Measurements from ENCODE around the gene SEMA6D. TPM values are rescaled to one million over a fixed set of nuclear protein-coding genes. Genes with fewer than 3 reads are reported as not detected.
A peak's percentile ranks its signal among the peaks of the same experiment; 100 is the strongest.

The SEMA6D gene
- total RNA-seq, 3 donors from 2014 or later, result not detected

DNA sequence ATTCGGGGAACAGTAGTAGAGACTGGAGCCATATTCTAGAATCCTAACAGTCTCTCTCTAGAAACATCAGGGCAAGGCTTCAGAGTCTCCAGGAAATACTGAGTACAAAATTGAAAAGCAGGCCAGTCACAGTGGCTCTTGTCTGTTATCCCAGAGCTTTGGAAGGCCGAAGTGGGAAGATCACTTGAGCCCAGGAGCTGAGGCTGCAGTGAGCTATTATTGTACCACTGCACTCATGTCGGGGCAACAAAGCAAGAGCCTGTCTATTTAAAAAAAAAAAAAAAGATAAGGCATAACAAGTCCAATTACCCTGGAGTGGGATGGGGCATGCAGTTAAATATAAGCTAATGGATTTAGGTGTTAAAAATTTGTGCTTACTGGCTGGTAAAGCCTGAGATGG, 79.0 kb downstream of the SEMA6D start:
- no peak for ATAC-seq
- Mint-ChIP-seq H3K4me1 (ENCODE audit: low read depth) (no peaks in the 10 kb centered on the region), H3K36me3 (ENCODE audit: insufficient read depth) (no peaks in the 10 kb centered on the region), H3K27me3 (ENCODE audit: low read depth) (peaks cover 2% of the 10 kb centered on the region), H3K4me3 (no peak overlapping the region), H3K9me3 (peaks cover 4% of the 10 kb centered on the region)
- no peak for DNase-seq

DNA sequence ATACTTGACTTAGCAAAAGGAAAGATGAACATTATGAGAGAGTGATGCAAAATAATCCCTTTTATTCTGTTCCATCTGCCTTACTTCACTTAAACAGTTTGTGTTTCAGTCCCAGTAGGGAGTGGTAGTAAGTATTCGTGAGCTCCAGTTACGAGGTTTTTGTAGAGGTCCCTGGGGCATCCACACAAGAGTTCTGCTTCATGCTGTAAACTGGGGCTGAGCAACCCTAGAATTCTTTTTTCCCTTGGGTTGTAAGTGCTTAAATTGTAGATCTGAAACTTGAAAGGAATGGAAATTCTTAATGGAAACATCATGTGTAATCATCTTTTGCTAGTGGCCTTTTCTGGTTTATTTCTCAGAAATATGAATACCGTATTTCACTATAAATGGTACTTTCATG, 79.5 kb downstream of the SEMA6D start:
- no peak overlapping the region for H3K4me3 Mint-ChIP-seq
- H3K36me3 Mint-ChIP-seq (ENCODE audit: insufficient read depth), result no peaks in the 10 kb centered on the region
- H3K4me1 Mint-ChIP-seq (ENCODE audit: low read depth), result no peaks in the 10 kb centered on the region
- ATAC-seq (no peak), DNase-seq (no peak)
- H3K9me3 Mint-ChIP-seq, result peaks cover 4% of the 10 kb centered on the region
- peaks cover 2% of the 10 kb centered on the region for H3K27me3 Mint-ChIP-seq (ENCODE audit: low read depth)

GRCh38 chr15:47801522-47801921, 84.2 kb downstream of the SEMA6D start:
- Mint-ChIP-seq H3K36me3 (ENCODE audit: insufficient read depth) (no peaks in the 10 kb centered on the region), H3K4me1 (ENCODE audit: low read depth) (no peaks in the 10 kb centered on the region), H3K4me3 (no peak overlapping the region), H3K9me3 (no peaks in the 10 kb centered on the region), H3K27me3 (ENCODE audit: low read depth) (peaks cover 2% of the 10 kb centered on the region)
- ATAC-seq (no peak), DNase-seq (no peak)

GRCh38 chr15:47802216-47802615, 84.9 kb downstream of the SEMA6D start:
- no peaks in the 10 kb centered on the region for H3K36me3 Mint-ChIP-seq (ENCODE audit: insufficient read depth)
- no peak overlapping the region for H3K4me3 Mint-ChIP-seq
- no peaks in the 10 kb centered on the region for H3K27me3 Mint-ChIP-seq (ENCODE audit: low read depth)
- no peak for DNase-seq
- no peaks in the 10 kb centered on the region for H3K4me1 Mint-ChIP-seq (ENCODE audit: low read depth)
- no peaks in the 10 kb centered on the region for H3K9me3 Mint-ChIP-seq
- no peak for ATAC-seq

DNA sequence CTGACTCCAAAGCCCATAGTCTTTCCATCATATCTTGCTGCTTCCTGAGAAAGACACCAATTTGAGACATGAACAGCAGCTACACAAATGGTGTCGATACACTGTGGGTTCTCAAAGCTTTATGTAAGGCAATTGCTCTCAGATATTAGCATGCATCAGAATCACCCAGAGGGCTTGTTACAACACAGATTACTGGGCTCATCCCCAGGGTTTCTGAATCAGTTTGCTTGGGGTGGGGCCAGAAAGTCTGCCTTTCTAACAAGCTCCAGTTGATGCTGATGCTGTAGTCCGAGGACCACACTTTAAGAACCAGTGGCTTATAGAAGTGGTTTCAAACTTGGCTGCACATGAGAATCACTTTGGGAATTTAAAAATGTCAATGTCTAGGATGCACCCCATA, 86.5 kb downstream of the SEMA6D start:
- Mint-ChIP-seq H3K4me3 (no peak overlapping the region), H3K27me3 (ENCODE audit: low read depth) (no peaks in the 10 kb centered on the region), H3K36me3 (ENCODE audit: insufficient read depth) (no peaks in the 10 kb centered on the region), H3K9me3 (no peaks in the 10 kb centered on the region), H3K4me1 (ENCODE audit: low read depth) (no peaks in the 10 kb centered on the region)
- ATAC-seq (no peak), DNase-seq (no peak)

DNA sequence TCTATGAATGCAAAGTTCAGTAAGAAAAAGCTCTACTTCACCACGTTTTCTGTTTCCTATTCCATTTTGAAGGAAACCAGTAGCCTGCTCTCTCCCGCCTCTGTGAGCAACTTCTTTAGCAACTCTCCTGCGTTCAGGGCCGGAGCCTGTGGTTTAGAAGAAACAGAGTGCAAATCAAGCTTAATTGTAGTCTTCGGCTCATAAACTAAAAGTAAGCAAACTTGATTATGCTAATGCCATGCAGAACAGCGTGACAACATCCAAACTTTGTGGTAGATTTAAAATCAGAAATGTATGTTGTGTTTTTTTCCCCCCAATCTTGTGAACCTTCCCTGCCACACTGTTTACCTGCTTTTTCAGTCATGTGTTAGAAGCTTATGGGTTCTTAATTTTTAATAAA, 87.4 kb downstream of the SEMA6D start:
- H3K4me3 Mint-ChIP-seq, result no peak overlapping the region
- DNase-seq, result no peak
- no peaks in the 10 kb centered on the region for H3K36me3 Mint-ChIP-seq (ENCODE audit: insufficient read depth)
- no peaks in the 10 kb centered on the region for H3K4me1 Mint-ChIP-seq (ENCODE audit: low read depth)
- ATAC-seq, result no peak
- no peaks in the 10 kb centered on the region for H3K9me3 Mint-ChIP-seq
- no peaks in the 10 kb centered on the region for H3K27me3 Mint-ChIP-seq (ENCODE audit: low read depth)

- Mint-ChIP-seq H3K27me3 (ENCODE audit: low read depth) (no peaks in the 10 kb centered on the region), H3K4me3 (no peak overlapping the region), H3K4me1 (ENCODE audit: low read depth) (no peaks in the 10 kb centered on the region), H3K36me3 (ENCODE audit: insufficient read depth) (no peaks in the 10 kb centered on the region), H3K9me3 (no peaks in the 10 kb centered on the region)
- no peak for ATAC-seq
- DNase-seq, result no peak
Observed at GRCh38 chr15:47806008-47806407, 88.7 kb downstream of the SEMA6D start.

DNA sequence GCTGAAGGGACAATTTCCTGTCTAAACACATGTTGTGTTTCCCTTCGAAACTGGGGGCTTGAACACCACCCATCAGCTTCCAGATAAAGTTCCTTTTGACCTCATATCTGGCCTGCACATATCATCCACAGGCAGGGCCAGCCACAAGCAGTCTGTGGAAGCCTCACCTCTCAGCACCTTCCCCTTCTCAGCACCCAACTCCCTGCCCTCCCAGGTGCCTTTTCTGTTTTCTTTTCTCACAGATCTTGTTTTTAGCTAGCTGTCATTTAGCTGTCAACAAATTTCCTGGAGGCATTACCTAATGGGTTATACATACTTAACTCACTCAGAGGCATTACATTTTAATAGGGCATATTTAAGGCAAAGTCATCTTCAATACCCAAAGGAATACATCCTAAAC, 93.9 kb downstream of the SEMA6D start:
- DNase-seq, result no peak
- ATAC-seq, result no peak
- Mint-ChIP-seq H3K27me3 (ENCODE audit: low read depth) (no peaks in the 10 kb centered on the region), H3K36me3 (ENCODE audit: insufficient read depth) (no peaks in the 10 kb centered on the region), H3K4me1 (ENCODE audit: low read depth) (peaks cover 5% of the 10 kb centered on the region), H3K4me3 (no peak overlapping the region), H3K9me3 (no peaks in the 10 kb centered on the region)

GRCh38 chr15:47812470-47812999, 95.2 kb downstream of the SEMA6D start:
- H3K36me3 Mint-ChIP-seq (ENCODE audit: insufficient read depth), result no peaks in the 10 kb centered on the region
- no peaks in the 10 kb centered on the region for H3K9me3 Mint-ChIP-seq
- no peak overlapping the region for H3K4me3 Mint-ChIP-seq
- ATAC-seq (no peak), DNase-seq (no peak)
- peaks cover 5% of the 10 kb centered on the region for H3K4me1 Mint-ChIP-seq (ENCODE audit: low read depth)
- H3K27me3 Mint-ChIP-seq (ENCODE audit: low read depth), result no peaks in the 10 kb centered on the region

DNA sequence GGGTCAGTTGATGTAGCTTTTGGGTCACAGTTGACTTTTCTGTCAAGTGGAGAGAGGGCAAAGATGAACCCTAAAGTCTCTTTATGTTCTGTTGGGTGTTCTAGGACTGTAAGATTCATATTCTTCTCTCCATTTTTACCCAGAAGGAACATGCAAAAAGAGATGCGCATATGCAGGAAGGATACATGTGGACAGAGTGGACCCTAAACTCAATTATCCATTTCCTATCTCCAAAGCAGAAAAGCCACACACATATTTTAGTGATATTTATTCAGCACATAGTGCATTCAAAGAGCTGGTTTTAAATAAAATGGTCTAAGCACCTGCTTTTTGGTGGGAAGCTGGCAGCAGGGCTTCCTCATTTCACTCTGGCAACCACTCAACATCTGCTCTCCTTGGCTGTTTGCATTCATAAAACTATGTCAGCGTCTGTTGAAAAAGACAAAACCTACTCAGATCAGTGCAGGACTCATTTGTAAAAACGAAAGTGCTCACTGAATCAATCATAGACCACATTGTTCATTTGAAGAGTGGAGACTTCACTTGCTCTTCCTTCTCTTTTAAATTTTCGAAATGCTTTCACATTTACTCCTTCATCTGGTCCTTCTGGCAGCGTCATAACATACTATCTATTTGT, 96.6 kb downstream of the SEMA6D start:
- no peak for DNase-seq
- Mint-ChIP-seq H3K4me1 (ENCODE audit: low read depth) (peaks cover 5% of the 10 kb centered on the region), H3K4me3 (no peak overlapping the region), H3K9me3 (no peaks in the 10 kb centered on the region), H3K36me3 (ENCODE audit: insufficient read depth) (no peaks in the 10 kb centered on the region), H3K27me3 (ENCODE audit: low read depth) (no peaks in the 10 kb centered on the region)
- ATAC-seq, result peak; percentile 53 to 59

GRCh38 chr15:47814620-47815019, 97.3 kb downstream of the SEMA6D start:
- H3K9me3 Mint-ChIP-seq, result no peaks in the 10 kb centered on the region
- ATAC-seq (no peak), DNase-seq (no peak)
- no peaks in the 10 kb centered on the region for H3K27me3 Mint-ChIP-seq (ENCODE audit: low read depth)
- H3K4me3 Mint-ChIP-seq, result no peak overlapping the region
- H3K36me3 Mint-ChIP-seq (ENCODE audit: insufficient read depth), result no peaks in the 10 kb centered on the region
- peaks cover 5% of the 10 kb centered on the region for H3K4me1 Mint-ChIP-seq (ENCODE audit: low read depth)

- H3K4me3 Mint-ChIP-seq, result no peak overlapping the region
- DNase-seq (no peak), ATAC-seq (no peak)
- no peaks in the 10 kb centered on the region for H3K9me3 Mint-ChIP-seq
- no peaks in the 10 kb centered on the region for H3K36me3 Mint-ChIP-seq (ENCODE audit: insufficient read depth)
- no peaks in the 10 kb centered on the region for H3K27me3 Mint-ChIP-seq (ENCODE audit: low read depth)
- peaks cover 5% of the 10 kb centered on the region for H3K4me1 Mint-ChIP-seq (ENCODE audit: low read depth)
Observed at GRCh38 chr15:47817969-47818548, 100.8 kb downstream of the SEMA6D start.

DNA sequence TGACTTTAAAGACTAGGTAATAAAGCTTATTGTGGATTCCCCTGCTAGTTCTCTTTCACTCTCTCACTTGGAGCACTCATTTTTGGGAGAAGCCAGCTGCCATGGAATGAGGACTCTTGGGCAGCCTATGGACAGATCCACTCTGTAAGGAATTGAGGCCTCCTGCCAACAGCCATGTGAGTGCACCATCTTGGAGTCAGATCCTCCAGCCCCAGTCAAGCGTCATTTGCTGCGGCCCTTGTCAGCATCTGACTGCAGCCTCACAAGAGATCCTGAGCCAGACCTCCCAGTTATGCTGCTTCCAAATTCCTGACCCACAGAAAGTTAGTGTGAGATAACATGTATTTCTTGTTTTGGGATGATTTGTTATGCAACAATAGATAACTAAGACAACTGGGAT, 101.9 kb downstream of the SEMA6D start:
- ATAC-seq (no peak), DNase-seq (no peak)
- Mint-ChIP-seq H3K4me1 (ENCODE audit: low read depth) (peaks cover 2% of the 10 kb centered on the region), H3K9me3 (no peaks in the 10 kb centered on the region), H3K4me3 (no peak overlapping the region), H3K27me3 (ENCODE audit: low read depth) (no peaks in the 10 kb centered on the region), H3K36me3 (ENCODE audit: insufficient read depth) (no peaks in the 10 kb centered on the region)

GRCh38 chr15:47820057-47820746, 102.9 kb downstream of the SEMA6D start:
- Mint-ChIP-seq H3K4me1 (ENCODE audit: low read depth) (no peaks in the 10 kb centered on the region), H3K4me3 (no peak overlapping the region), H3K9me3 (no peaks in the 10 kb centered on the region), H3K27me3 (ENCODE audit: low read depth) (no peaks in the 10 kb centered on the region), H3K36me3 (ENCODE audit: insufficient read depth) (no peaks in the 10 kb centered on the region)
- DNase-seq, result no peak
- no peak for ATAC-seq

- H3K4me3 Mint-ChIP-seq, result no peak overlapping the region
- no peak for ATAC-seq
- H3K9me3 Mint-ChIP-seq, result no peaks in the 10 kb centered on the region
- H3K36me3 Mint-ChIP-seq (ENCODE audit: insufficient read depth), result no peaks in the 10 kb centered on the region
- no peaks in the 10 kb centered on the region for H3K27me3 Mint-ChIP-seq (ENCODE audit: low read depth)
- DNase-seq, result no peak
- H3K4me1 Mint-ChIP-seq (ENCODE audit: low read depth), result no peaks in the 10 kb centered on the region
Observed at GRCh38 chr15:47820747-47821319, 103.5 kb downstream of the SEMA6D start.
